K562 (cell line): ENCODE results near the gene ATP1A3. TPM values are rescaled to one million over a fixed set of nuclear protein-coding genes. Genes with fewer than 3 reads are reported as not detected.

Experiments
- CTCF ChIP-seq, 3 experiments: IDR thresholded peaks in 2 of 3; conservative IDR thresholded peaks in 1 of 3; 2 replicates each; pipeline ENCODE4 v1.5.1; 2011 to 2012; ENCODE audit warnings: low read length in 3 of 3, mild to moderate bottlenecking in 3 of 3, control low read depth in 2 of 3, improper control_type of control experiment in 1 of 3, inconsistent platforms in 1 of 3, low read depth in 1 of 3, mixed read lengths in 1 of 3, moderate library complexity in 1 of 3; ENCODE audit not compliant: insufficient read depth in 2 of 3
- FOSL1 ChIP-seq: fragments of 200-800 bp; sonication (Bioruptor generic); conservative IDR thresholded peaks from 2 replicates; pipeline ENCODE4 v1.6.1; 2016; ENCODE audit warnings: missing genetic modification characterization, missing compliant biosample characterization
- FOXJ3 ChIP-seq: sonication (generic); formaldehyde crosslinking; IDR thresholded peaks from 2 replicates; pipeline ENCODE4 v1.4.0; 2020; ENCODE audit warnings: mild to moderate bottlenecking, missing genetic modification reagents
- MCM3 ChIP-seq: fragments of 450-650 bp; IDR thresholded peaks from 2 replicates; pipeline ENCODE4 v1.6.1; 2016
- PBX2 ChIP-seq, 2 experiments: IDR thresholded peaks in 1 of 2; conservative IDR thresholded peaks in 1 of 2; 2 replicates each; pipeline ENCODE4 v1.6.1; 2016; ENCODE audit warnings: low read depth in 2 of 2, mild to moderate bottlenecking in 1 of 2, missing compliant biosample characterization in 1 of 2, missing genetic modification characterization in 1 of 2, moderate library complexity in 1 of 2
- SIN3A ChIP-seq, 2 experiments: fragments of 150-350 bp in 1 of 2; IDR thresholded peaks; 2 replicates each; pipeline ENCODE4 v1.6.1; 2011 to 2016; ENCODE audit warnings: borderline replicate concordance in 2 of 2, low read depth in 2 of 2, low read length in 2 of 2, mild to moderate bottlenecking in 2 of 2, moderate library complexity in 2 of 2; ENCODE audit not compliant: control insufficient read depth in 1 of 2
- SRSF1 ChIP-seq: fragments of 200-400 bp; formaldehyde crosslinking; IDR thresholded peaks from 2 replicates; pipeline ENCODE4 v1.6.1; 2017; ENCODE audit warnings: mild to moderate bottlenecking, low read depth, low read length, moderate library complexity
- ZBTB1 ChIP-seq: sonication (generic); formaldehyde crosslinking; IDR thresholded peaks from 2 replicates; pipeline ENCODE4 v1.8.1; 2023; ENCODE audit warnings: missing genetic modification reagents, low read depth, mild to moderate bottlenecking, borderline replicate concordance
- polyA plus RNA-seq, 8 experiments: library from polyadenylated mRNA; depleted of rRNA in 4 of 8; stranded (reverse) in 5 of 8; unstranded in 3 of 8; fragments of >200 nt; fragmentation: Nextera tagmentation in 2 of 8; fragmentation: Illumina TruSeq in 1 of 8; extraction: Ambion mirVana in 2 of 8; extraction: Trizol in 1 of 8; gene quantifications; 2 replicates each; pipeline versions ENCODE4 v1.2.1 to v1.2.3, GENCODE V29; 2011 to 2014; ENCODE audit warnings: inconsistent platforms in 1 of 8, missing spikeins in 1 of 8
- total RNA-seq, 7 experiments: library from RNA; depleted of rRNA in 6 of 7; stranded (reverse); fragments of >200 nt in 6 of 7; fragmentation: Illumina TruSeq in 2 of 7; extraction: Trizol in 2 of 7; gene quantifications; 2 replicates each; pipeline versions ENCODE4 v1.2.1 to v1.2.3, GENCODE V29; 2011 to 2021; ENCODE audit warnings: low replicate concordance in 1 of 7
- TF ChIP-seq, protein P1 (sequence below): sonication (generic); formaldehyde crosslinking; IDR thresholded peaks from 2 replicates; pipeline ENCODE4 v1.8.0; 2022; ENCODE audit warnings: missing genetic modification reagents, mild to moderate bottlenecking, borderline replicate concordance

Gene ATP1A3
- total and polyA plus RNA-seq, 9 of the 15 experiments (the other 6 are each of a cell fraction or from before 2014, with no cell fraction given): 0.03 to 1.0 (median 0.17) TPM; not detected in 3

DNA sequence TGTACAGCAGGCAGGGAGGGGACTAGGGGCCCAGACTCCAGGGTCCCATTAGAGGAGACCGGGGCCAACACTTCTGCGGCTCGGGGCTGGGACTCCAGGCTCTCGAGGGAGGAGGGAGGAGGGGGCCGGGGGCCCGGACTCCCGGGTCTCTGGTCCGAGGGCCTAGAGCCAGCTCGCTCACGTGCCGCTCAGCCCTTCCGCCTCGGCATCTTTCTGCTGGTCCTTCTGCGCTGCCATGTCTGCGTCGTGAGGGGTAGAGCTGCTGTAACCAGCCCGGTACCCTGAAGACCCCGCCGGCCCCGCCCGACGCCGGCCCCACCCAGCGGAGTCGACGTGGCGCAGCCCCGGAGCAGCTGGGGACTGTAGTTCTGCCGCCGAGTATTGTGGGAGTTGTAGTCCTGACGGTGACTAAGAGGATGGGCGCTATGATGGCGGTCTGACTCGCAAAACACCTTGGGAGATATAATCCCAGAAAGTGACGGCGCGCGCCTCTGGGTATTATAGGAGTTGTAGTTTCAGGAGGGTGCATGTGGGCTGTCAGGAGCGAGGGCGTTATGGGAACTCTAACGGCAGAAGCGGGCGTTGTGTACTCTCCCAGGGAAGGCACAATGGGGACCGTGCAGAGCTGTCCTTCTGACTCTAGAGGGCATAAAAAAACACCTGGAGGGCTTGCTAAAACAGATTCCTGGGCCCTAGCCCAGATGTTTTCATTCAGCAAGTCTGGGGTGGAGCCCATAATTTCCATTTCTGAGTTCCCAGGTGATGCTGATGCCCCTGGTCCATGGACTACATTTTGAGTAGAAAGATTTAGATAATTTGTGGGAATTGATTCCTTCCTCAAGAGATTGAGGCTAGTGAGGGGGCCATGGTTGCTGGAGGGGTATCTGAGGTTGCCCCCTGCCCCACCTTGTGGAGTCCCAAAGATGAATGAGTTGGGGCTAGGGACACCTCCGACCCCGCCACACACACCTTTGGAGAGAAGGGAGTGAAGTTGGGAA is 34.7 kb downstream of the ATP1A3 start, which contains the start of gene RABAC1 (continued):
- TF ChIP-seq PBX2 (CRISPR knock-in tag; IDR thresholded peaks at IDR 0.05; ENCODE audit: low read depth) (no peak), PBX2 (tag; conservative IDR thresholded peaks at IDR 0.05; ENCODE audit: low read depth) (no peak), MCM3 (no peak), FOXJ3 (CRISPR knock-in tag) (no peak), SRSF1 (no peak), CTCF (IDR thresholded peaks at IDR 0.05 in 2 of 3, conservative IDR thresholded peaks at IDR 0.05 in 1 of 3; ENCODE audit: insufficient read depth in 2 of 3, low read depth in 1 of 3, low read length in 3 of 3) (peak; percentile 51 to 60 (median 59)), FOSL1 (tag) (peak; percentile 73), ZBTB1 (CRISPR knock-in tag) (0 out of 2 replicates have a peak, but pooled peaks have one; percentile 38), SIN3A (IDR thresholded peaks at IDR 0.05; ENCODE audit: borderline replicate concordance in 2 of 2, control insufficient read depth in 1 of 2, low read depth in 2 of 2, low read length in 2 of 2) (0 out of 4 replicates have a peak, but pooled peaks of 1 of the 2 experiments have one; percentile 40)
- TF ChIP-seq, protein P1, sequence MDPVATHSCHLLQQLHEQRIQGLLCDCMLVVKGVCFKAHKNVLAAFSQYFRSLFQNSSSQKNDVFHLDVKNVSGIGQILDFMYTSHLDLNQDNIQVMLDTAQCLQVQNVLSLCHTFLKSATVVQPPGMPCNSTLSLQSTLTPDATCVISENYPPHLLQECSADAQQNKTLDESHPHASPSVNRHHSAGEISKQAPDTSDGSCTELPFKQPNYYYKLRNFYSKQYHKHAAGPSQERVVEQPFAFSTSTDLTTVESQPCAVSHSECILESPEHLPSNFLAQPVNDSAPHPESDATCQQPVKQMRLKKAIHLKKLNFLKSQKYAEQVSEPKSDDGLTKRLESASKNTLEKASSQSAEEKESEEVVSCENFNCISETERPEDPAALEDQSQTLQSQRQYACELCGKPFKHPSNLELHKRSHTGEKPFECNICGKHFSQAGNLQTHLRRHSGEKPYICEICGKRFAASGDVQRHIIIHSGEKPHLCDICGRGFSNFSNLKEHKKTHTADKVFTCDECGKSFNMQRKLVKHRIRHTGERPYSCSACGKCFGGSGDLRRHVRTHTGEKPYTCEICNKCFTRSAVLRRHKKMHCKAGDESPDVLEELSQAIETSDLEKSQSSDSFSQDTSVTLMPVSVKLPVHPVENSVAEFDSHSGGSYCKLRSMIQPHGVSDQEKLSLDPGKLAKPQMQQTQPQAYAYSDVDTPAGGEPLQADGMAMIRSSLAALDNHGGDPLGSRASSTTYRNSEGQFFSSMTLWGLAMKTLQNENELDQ (CRISPR knock-in tag): no peak
